Astrocyte (in vitro differentiated cells and primary cell): ENCODE data around the gene KRT6A.
A peak's percentile ranks its signal among the peaks of the same experiment; 100 is the strongest.

ENCODE experiments used
- EZH2 ChIP-seq: IDR thresholded peaks from 2 replicates; pipeline ENCODE4 v1.6.1; 2012; ENCODE audit warnings: mild to moderate bottlenecking, low read length, inconsistent platforms; ENCODE audit not compliant: insufficient read depth
- TF ChIP-seq, protein P1 (sequence below): IDR thresholded peaks from 2 replicates; pipeline ENCODE4 v1.5.1; 2011; ENCODE audit warnings: low read depth, mild to moderate bottlenecking, inconsistent platforms, low read length, moderate library complexity; ENCODE audit not compliant: insufficient read depth

DNA sequence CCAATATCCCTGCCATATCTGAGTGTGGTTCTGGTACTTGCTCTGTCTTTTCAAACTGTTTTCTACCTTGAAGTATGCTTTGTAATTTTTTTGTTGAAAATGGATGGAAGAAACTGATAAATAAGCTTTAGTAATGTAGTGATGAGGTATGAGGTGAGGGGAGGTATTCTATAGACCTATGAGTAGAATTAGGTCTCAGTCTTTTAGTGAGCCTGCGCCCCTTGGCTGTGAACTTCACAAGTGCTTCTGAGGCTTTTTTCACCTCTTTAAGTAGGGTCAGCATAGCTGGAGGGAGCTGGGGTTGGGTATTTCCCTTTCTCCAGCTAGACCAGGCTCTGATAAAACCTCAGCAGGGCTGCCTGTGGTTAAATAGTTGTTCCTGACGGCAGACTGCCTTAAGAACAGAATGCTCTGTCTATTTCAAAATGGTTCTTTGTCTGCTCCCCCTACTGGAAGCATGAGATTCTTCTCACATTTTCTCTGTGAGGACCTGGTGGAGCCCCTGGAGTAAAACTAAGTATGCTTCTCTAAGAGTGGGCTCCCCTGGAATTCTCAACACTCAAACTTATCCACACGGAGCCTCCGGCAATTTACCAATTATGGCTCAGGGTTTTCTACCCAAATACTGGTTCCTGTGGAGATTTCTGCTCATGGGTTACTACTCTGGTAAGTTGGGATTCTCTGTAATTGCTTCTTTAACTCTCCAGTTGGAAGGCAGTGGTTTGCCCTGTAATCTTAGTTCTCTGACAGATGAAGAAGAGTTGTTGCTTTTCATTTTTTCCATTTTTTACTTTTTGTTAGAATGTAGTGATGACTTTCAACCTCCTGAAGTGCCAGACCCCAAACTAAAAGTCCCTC is 14.0 kb upstream of the KRT6A start:
- TF ChIP-seq, protein P1, sequence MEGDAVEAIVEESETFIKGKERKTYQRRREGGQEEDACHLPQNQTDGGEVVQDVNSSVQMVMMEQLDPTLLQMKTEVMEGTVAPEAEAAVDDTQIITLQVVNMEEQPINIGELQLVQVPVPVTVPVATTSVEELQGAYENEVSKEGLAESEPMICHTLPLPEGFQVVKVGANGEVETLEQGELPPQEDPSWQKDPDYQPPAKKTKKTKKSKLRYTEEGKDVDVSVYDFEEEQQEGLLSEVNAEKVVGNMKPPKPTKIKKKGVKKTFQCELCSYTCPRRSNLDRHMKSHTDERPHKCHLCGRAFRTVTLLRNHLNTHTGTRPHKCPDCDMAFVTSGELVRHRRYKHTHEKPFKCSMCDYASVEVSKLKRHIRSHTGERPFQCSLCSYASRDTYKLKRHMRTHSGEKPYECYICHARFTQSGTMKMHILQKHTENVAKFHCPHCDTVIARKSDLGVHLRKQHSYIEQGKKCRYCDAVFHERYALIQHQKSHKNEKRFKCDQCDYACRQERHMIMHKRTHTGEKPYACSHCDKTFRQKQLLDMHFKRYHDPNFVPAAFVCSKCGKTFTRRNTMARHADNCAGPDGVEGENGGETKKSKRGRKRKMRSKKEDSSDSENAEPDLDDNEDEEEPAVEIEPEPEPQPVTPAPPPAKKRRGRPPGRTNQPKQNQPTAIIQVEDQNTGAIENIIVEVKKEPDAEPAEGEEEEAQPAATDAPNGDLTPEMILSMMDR = peak; percentile 61
- TF ChIP-seq EZH2 = no peak
